IMR-90 (cell line): ENCODE results near the gene DRAXIN. TPM values are rescaled to one million over a fixed set of nuclear protein-coding genes. Genes with fewer than 3 reads are reported as not detected.

Experiments
- ATAC-seq: fragments of 200-7000 bp; cut with Tn5 transposase; 2 replicates; pipeline ENCODE4 v1.9.1; 2020; ENCODE audit warnings: low read depth, mild to moderate bottlenecking, moderate library complexity
- BruUV-seq: library from RNA; stranded (reverse); fragments of 400-500 nt; replicated peaks from 2 replicates; lab custom pipeline; 2021; lab: Mats Ljungman, UMichigan
- CTCF ChIA-PET: fragments of 300-600 bp; formaldehyde crosslinking; extraction: SDS; loops from one replicate; lab custom pipeline; 2021; ENCODE audit warnings: antibody characterized with exemption; lab: Yijun Ruan, JAX
- POLR2A ChIA-PET: fragments of 300-600 bp; sonication (Branson Sonifier 250); formaldehyde crosslinking; loops from one replicate; lab custom pipeline; 2022; ENCODE audit warnings: antibody characterized with exemption; ENCODE audit not compliant: unreplicated experiment; lab: Charles Lee
- DNase-seq: peaks from one replicate; pipeline ENCODE4 v3.0.0; 2013
- H2AFZ ChIP-seq: replicated peaks from 2 replicates; pipeline ENCODE3; 2013; ENCODE audit warnings: low read length, mild to moderate bottlenecking; ENCODE audit not compliant: poor library complexity
- H2AK5ac ChIP-seq: 2 replicates; pipeline ENCODE4 v1.6.1; 2013; ENCODE audit warnings: low read depth, low read length, inconsistent platforms
- H2AK9ac ChIP-seq: replicated peaks from 2 replicates; pipeline ENCODE3; 2013; ENCODE audit warnings: mild to moderate bottlenecking, low read depth, low read length, moderate library complexity; ENCODE audit not compliant: poor library complexity
- H2BK120ac ChIP-seq: 2 replicates; pipeline ENCODE4 v1.6.1; 2013; ENCODE audit warnings: low read depth, low read length, inconsistent platforms
- H2BK15ac ChIP-seq: 3 replicates; pipeline ENCODE4 v1.6.1; 2013; ENCODE audit warnings: low read depth, low read length, inconsistent platforms
- H2BK20ac ChIP-seq: 2 replicates; pipeline ENCODE4 v1.6.1; 2013; ENCODE audit warnings: low read depth, mild to moderate bottlenecking, inconsistent platforms, low read length, moderate library complexity
- H2BK5ac ChIP-seq: 2 replicates; pipeline ENCODE4 v1.6.1; 2013; ENCODE audit warnings: mild to moderate bottlenecking, low read depth, low read length, inconsistent platforms; ENCODE audit not compliant: poor library complexity, severe bottlenecking
- H3K14ac ChIP-seq: replicated peaks from 2 replicates; pipeline ENCODE4 v1.6.1; 2013; ENCODE audit warnings: low read depth, low read length, inconsistent platforms
- H3K18ac ChIP-seq: 2 replicates; pipeline ENCODE4 v1.6.1; 2013; ENCODE audit warnings: low read depth, low read length, control low read depth
- H3K23ac ChIP-seq: 2 replicates; pipeline ENCODE4 v1.6.1; 2013; ENCODE audit warnings: low read depth, low read length, inconsistent platforms
- H3K27ac ChIP-seq: 2 replicates; pipeline ENCODE4 v1.5.1; 2013; ENCODE audit warnings: mild to moderate bottlenecking, control low read depth, low read length; ENCODE audit not compliant: insufficient read depth
- H3K27me3 ChIP-seq: 2 replicates; pipeline ENCODE4 v1.6.1; 2013; ENCODE audit warnings: low read length; ENCODE audit not compliant: control insufficient read depth, insufficient read depth
- H3K36me3 ChIP-seq: 2 replicates; pipeline ENCODE4 v1.6.1; 2013; ENCODE audit warnings: low read length, mixed read lengths; ENCODE audit not compliant: control insufficient read depth, insufficient read depth
- H3K4ac ChIP-seq: 2 replicates; pipeline ENCODE4 v1.6.1; 2013; ENCODE audit warnings: low read depth, low read length, inconsistent platforms
- H3K4me1 ChIP-seq: 2 replicates; pipeline ENCODE4 v1.6.1; 2013; ENCODE audit warnings: low read length, mixed read lengths; ENCODE audit not compliant: control insufficient read depth, insufficient read depth
- H3K4me2 ChIP-seq: 2 replicates; pipeline ENCODE4 v1.6.1; 2013; ENCODE audit warnings: low read depth, mild to moderate bottlenecking, control low read depth, low read length, moderate library complexity
- H3K4me3 ChIP-seq: 2 replicates; pipeline ENCODE4 v1.5.1; 2013; ENCODE audit warnings: low read depth, mild to moderate bottlenecking, control low read depth, low read length, moderate library complexity; ENCODE audit not compliant: insufficient read depth
- H3K56ac ChIP-seq: 2 replicates; pipeline ENCODE4 v1.6.1; 2013; ENCODE audit warnings: low read length, inconsistent platforms; ENCODE audit not compliant: insufficient read depth; ENCODE audit errors: extremely low read depth
- H3K79me1 ChIP-seq, 2 experiments: 2 replicates each; pipeline ENCODE4 v1.6.1; 2013; ENCODE audit warnings: low read length in 2 of 2, inconsistent platforms in 1 of 2, low read depth in 1 of 2
- H3K9ac ChIP-seq: 2 replicates; pipeline ENCODE4 v1.6.1; 2013; ENCODE audit warnings: low read depth, low read length, control low read depth
- H3K9me1 ChIP-seq: 2 replicates; pipeline ENCODE4 v1.6.1; 2013; ENCODE audit warnings: low read length, inconsistent platforms; ENCODE audit not compliant: insufficient read depth
- H3K9me3 ChIP-seq: 2 replicates; pipeline ENCODE4 v1.6.1; 2013; ENCODE audit warnings: low read length; ENCODE audit not compliant: control insufficient read depth, insufficient read depth
- H4K20me1 ChIP-seq: 2 replicates; pipeline ENCODE4 v1.6.1; 2013; ENCODE audit warnings: low read length, inconsistent platforms; ENCODE audit not compliant: insufficient read depth
- H4K5ac ChIP-seq: 2 replicates; pipeline ENCODE4 v1.6.1; 2013; ENCODE audit warnings: mild to moderate bottlenecking, low read depth, low read length, control low read depth
- H4K8ac ChIP-seq, 2 experiments: 2 replicates each; pipeline ENCODE4 v1.6.1; 2013; ENCODE audit warnings: low read depth in 2 of 2, low read length in 2 of 2, control low read depth in 1 of 2, inconsistent platforms in 1 of 2
- H4K91ac ChIP-seq: 2 replicates; pipeline ENCODE4 v1.6.1; 2013; ENCODE audit warnings: low read depth, low read length, inconsistent platforms; ENCODE audit not compliant: insufficient read depth
- BHLHE40 ChIP-seq: fragments of 150-350 bp; IDR thresholded peaks from 2 replicates; pipeline ENCODE4 v1.6.1; 2016; ENCODE audit warnings: mild to moderate bottlenecking, low read depth, low read length
- CEBPB ChIP-seq: IDR thresholded peaks from 2 replicates; pipeline ENCODE4 v1.6.1; 2012; ENCODE audit warnings: low read depth, low read length, improper control_type of control experiment
- CHD1 ChIP-seq: IDR thresholded peaks from 2 replicates; pipeline ENCODE4 v1.6.1; 2012; ENCODE audit warnings: low read depth, low read length, improper control_type of control experiment
- FOS ChIP-seq: fragments of 150-350 bp; IDR thresholded peaks from 2 replicates; pipeline ENCODE4 v1.6.1; 2016; ENCODE audit warnings: low read depth, low read length
- MAFK ChIP-seq: IDR thresholded peaks from 2 replicates; pipeline ENCODE4 v1.6.1; 2012; ENCODE audit warnings: low read depth, low read length, improper control_type of control experiment
- MAZ ChIP-seq: IDR thresholded peaks from 2 replicates; pipeline ENCODE4 v1.6.1; 2012; ENCODE audit warnings: low read depth, mild to moderate bottlenecking, low read length, improper control_type of control experiment, moderate library complexity, borderline replicate concordance
- MXI1 ChIP-seq: IDR thresholded peaks from 2 replicates; pipeline ENCODE4 v1.6.1; 2012; ENCODE audit warnings: low read depth, mild to moderate bottlenecking, low read length, moderate library complexity, borderline replicate concordance
- NFE2L2 ChIP-seq: fragments of 150-350 bp; IDR thresholded peaks from 2 replicates; pipeline ENCODE4 v1.6.1; 2016; ENCODE audit warnings: low read depth, mild to moderate bottlenecking, low read length
- POLR2A ChIP-seq: IDR thresholded peaks from 2 replicates; pipeline ENCODE4 v1.6.1; 2012; ENCODE audit warnings: mild to moderate bottlenecking, low read depth, low read length
- RAD21 ChIP-seq: IDR thresholded peaks from 2 replicates; pipeline ENCODE4 v1.6.1; 2012; ENCODE audit warnings: low read length, improper control_type of control experiment
- RCOR1 ChIP-seq: IDR thresholded peaks from 2 replicates; pipeline ENCODE4 v1.6.1; 2012; ENCODE audit warnings: mild to moderate bottlenecking, low read length, improper control_type of control experiment; ENCODE audit not compliant: insufficient replicate concordance
- RFX5 ChIP-seq: IDR thresholded peaks from 2 replicates; pipeline ENCODE4 v1.8.0; 2012; ENCODE audit warnings: low read depth, mild to moderate bottlenecking, low read length, moderate library complexity
- SMC3 ChIP-seq: fragments of 150-350 bp; IDR thresholded peaks from 2 replicates; pipeline ENCODE4 v1.6.1; 2016; ENCODE audit warnings: low read depth, mild to moderate bottlenecking, antibody characterized with exemption, low read length, moderate library complexity
- WGBS, 2 experiments: methylation state at CpG; one replicate each; pipeline versions ENCODE4 v1.1.5 to v1.1.7; 2013; ENCODE audit warnings: missing lambda C conversion rate in 2 of 2; ENCODE audit not compliant: insufficient read length in 1 of 2; ENCODE audit errors: extremely low coverage in 2 of 2; 5-methylcytosine and 5-hydroxymethylcytosine counted together
- dilution Hi-C: fragments of 300-500 bp; cut with HindIII; formaldehyde crosslinking; loops from one replicate; pipeline ENCODE4 v1.14.3; 2018; ENCODE audit warnings: low sequenced_read_pairs; ENCODE audit not compliant: unreplicated experiment
- in situ Hi-C: fragments of 300-500 bp; cut with MboI; formaldehyde crosslinking; loops from 3 replicates; pipeline ENCODE4 v1.14.3; 2019; ENCODE audit warnings: low sequenced_read_pairs, inconsistent platforms, mixed read lengths
- intact Hi-C: fragments of 100-400 bp; cut with micrococcal nuclease; formaldehyde crosslinking; loops from 2 replicates; pipeline ENCODE4 v1.10.0; 2022
- polyA plus RNA-seq, 3 experiments: library from polyadenylated mRNA; depleted of rRNA; stranded (reverse); fragments of >200 nt; gene quantifications; 2 replicates each; pipeline ENCODE4 v1.2.3, GENCODE V29; 2012; ENCODE audit warnings: low replicate concordance in 1 of 3
- total RNA-seq: library from RNA; depleted of rRNA; stranded (reverse); fragments of >200 nt; gene quantifications from 2 replicates; pipeline ENCODE4 v1.2.3, GENCODE V29; 2012
- TF ChIP-seq, protein P1 (sequence below): conservative IDR thresholded peaks from 2 replicates; pipeline ENCODE4 v1.5.1; 2012; ENCODE audit warnings: mild to moderate bottlenecking, low read depth, low read length, improper control_type of control experiment
- TF ChIP-seq, protein P2 (sequence below): fragments of 150-350 bp; IDR thresholded peaks from 2 replicates; pipeline ENCODE4 v1.6.1; 2017; ENCODE audit warnings: mild to moderate bottlenecking, antibody characterized with exemption, low read length, low read depth
- TF ChIP-seq, protein P3 (sequence below): fragments of 150-350 bp; IDR thresholded peaks from 2 replicates; pipeline ENCODE4 v1.6.1; 2016; ENCODE audit warnings: low read depth, mild to moderate bottlenecking, low read length, moderate library complexity, borderline replicate concordance

DRAXIN gene
- total and polyA plus RNA-seq, 2 of the 4 experiments (the other 2 are of a cell fraction) = under 0.01 to 0.02 TPM

DNA sequence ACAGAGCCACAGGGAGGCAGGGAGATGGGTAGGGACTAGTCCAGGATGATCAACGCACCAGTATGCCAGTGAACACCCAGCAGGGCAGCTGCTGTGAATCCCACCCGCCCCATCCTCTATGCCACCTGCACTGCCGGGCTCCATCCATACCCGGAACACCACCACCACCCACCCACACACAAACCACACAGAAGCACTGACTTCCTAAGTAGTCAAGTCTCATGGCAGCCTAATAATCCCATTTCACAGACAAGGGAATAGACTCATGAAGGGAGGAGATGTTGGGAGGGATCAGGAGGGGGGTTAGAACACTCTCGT lies 6.3 kb downstream of the DRAXIN start:
- Histone ChIP-seq H3K79me1 (no peaks in the 10 kb centered on the region), H3K4me2 (no peak overlapping the region), H2AK5ac (no peak overlapping the region), H4K8ac (no peak overlapping the region), H3K14ac (no peak overlapping the region), H3K4me3 (no peak overlapping the region), H3K4ac (no peak overlapping the region), H2BK5ac (no peak overlapping the region), H3K9me1 (peaks cover 6% of the 10 kb centered on the region), H3K9ac (no peak overlapping the region), H2BK120ac (no peak overlapping the region), H3K23ac (no peak overlapping the region), H2BK20ac (no peak overlapping the region), H4K5ac (no peak overlapping the region), H3K4me1 (peaks cover 3% of the 10 kb centered on the region; the same call in 1 of the 2 replicates), H3K27ac (no peak overlapping the region), H3K56ac (no peak overlapping the region), H3K18ac (no peak overlapping the region), H4K20me1 (no peaks in the 10 kb centered on the region), H3K9me3 (no peaks in the 10 kb centered on the region), H3K27me3 (peaks cover 64% of the 10 kb centered on the region), H2AK9ac (no peak overlapping the region), H2AFZ (no peak overlapping the region), H4K91ac (no peak overlapping the region), H2BK15ac (no peak overlapping the region), H3K36me3 (no peaks in the 10 kb centered on the region)
- in situ Hi-C loops = no loop called here
- intact Hi-C loops = no loop called here
- no TSS peak for BruUV-seq
- POLR2A ChIA-PET = no interaction called here
- DNase-seq (no peak), ATAC-seq (no peak)
- 17% methylated on average over 1 of the region's 5 CpGs; no CpG with 5 or more reads in 1 of the 2 experiments for WGBS, 2 experiments
- TF ChIP-seq MXI1 = no peak
- TF ChIP-seq CHD1 = no peak
- no peak for TF ChIP-seq SMC3
- no peak for TF ChIP-seq RCOR1
- no peak for TF ChIP-seq RAD21
- TF ChIP-seq POLR2A = no peak
- TF ChIP-seq, protein P1, sequence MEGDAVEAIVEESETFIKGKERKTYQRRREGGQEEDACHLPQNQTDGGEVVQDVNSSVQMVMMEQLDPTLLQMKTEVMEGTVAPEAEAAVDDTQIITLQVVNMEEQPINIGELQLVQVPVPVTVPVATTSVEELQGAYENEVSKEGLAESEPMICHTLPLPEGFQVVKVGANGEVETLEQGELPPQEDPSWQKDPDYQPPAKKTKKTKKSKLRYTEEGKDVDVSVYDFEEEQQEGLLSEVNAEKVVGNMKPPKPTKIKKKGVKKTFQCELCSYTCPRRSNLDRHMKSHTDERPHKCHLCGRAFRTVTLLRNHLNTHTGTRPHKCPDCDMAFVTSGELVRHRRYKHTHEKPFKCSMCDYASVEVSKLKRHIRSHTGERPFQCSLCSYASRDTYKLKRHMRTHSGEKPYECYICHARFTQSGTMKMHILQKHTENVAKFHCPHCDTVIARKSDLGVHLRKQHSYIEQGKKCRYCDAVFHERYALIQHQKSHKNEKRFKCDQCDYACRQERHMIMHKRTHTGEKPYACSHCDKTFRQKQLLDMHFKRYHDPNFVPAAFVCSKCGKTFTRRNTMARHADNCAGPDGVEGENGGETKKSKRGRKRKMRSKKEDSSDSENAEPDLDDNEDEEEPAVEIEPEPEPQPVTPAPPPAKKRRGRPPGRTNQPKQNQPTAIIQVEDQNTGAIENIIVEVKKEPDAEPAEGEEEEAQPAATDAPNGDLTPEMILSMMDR = no peak
- no peak for TF ChIP-seq NFE2L2
- TF ChIP-seq RFX5 = no peak
- TF ChIP-seq, protein P2, sequence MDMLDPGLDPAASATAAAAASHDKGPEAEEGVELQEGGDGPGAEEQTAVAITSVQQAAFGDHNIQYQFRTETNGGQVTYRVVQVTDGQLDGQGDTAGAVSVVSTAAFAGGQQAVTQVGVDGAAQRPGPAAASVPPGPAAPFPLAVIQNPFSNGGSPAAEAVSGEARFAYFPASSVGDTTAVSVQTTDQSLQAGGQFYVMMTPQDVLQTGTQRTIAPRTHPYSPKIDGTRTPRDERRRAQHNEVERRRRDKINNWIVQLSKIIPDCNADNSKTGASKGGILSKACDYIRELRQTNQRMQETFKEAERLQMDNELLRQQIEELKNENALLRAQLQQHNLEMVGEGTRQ = no peak
- TF ChIP-seq FOS = no peak
- TF ChIP-seq BHLHE40 = no peak
- TF ChIP-seq, protein P3, sequence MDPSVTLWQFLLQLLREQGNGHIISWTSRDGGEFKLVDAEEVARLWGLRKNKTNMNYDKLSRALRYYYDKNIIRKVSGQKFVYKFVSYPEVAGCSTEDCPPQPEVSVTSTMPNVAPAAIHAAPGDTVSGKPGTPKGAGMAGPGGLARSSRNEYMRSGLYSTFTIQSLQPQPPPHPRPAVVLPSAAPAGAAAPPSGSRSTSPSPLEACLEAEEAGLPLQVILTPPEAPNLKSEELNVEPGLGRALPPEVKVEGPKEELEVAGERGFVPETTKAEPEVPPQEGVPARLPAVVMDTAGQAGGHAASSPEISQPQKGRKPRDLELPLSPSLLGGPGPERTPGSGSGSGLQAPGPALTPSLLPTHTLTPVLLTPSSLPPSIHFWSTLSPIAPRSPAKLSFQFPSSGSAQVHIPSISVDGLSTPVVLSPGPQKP = no peak
- TF ChIP-seq MAZ = no peak
- no peak for TF ChIP-seq MAFK
- no peak for TF ChIP-seq CEBPB
- dilution Hi-C loops = no loop called here
- CTCF ChIA-PET = interaction anchor here (0.6 kb wide), 1 partner anchor 12 kb away, joined by 3 read pairs; no protein-coding TSS in a partner anchor
